Keratinocyte (primary cell): Measurements from ENCODE around the gene SPIN2A.

Experiments used
- CTCF ChIP-seq, 3 experiments: IDR thresholded peaks in 1 of 3; conservative IDR thresholded peaks in 1 of 3; optimal IDR thresholded peaks in 1 of 3; 2 replicates in 2 of 3; 3 replicates in 1 of 3; pipeline versions ENCODE3 to v1.5.1; 2011; ENCODE audit warnings: low read length in 3 of 3, mild to moderate bottlenecking in 3 of 3, moderate library complexity in 2 of 3, control low read depth in 1 of 3, inconsistent platforms in 1 of 3; ENCODE audit not compliant: insufficient read depth in 2 of 3; ENCODE audit errors: extremely low read depth in 1 of 3
- EZH2 ChIP-seq: IDR thresholded peaks from one replicate; pipeline ENCODE4 v1.6.1; 2012; ENCODE audit warnings: inconsistent platforms, mild to moderate bottlenecking, low read length, moderate library complexity

GRCh38 chrX:57103489-57103888, 33.7 kb downstream of the SPIN2A start:
- TF ChIP-seq CTCF (optimal IDR thresholded peaks at IDR 0.05 in 1 of 3, IDR thresholded peaks at IDR 0.05 in 1 of 3, conservative IDR thresholded peaks at IDR 0.05 in 1 of 3; ENCODE audit: extremely low read depth in 1 of 3, insufficient read depth in 2 of 3, low read length in 3 of 3) (no peak), EZH2 (no peak)
